Cerebellar cortex (tissue), 1 donor: ENCODE measurements around the gene STAB1.
A peak's percentile ranks its signal among the peaks of the same experiment; 100 is the strongest.

ENCODE experiments used
- DNase-seq: peaks from one replicate; pipeline ENCODE4 v3.0.0-alpha.2; 2015; ENCODE audit warnings: low spot score

Gene STAB1

GRCh38 chr3:52461874-52462273 is 33.3 kb upstream of the STAB1 start:
- DNase-seq, result no peak

GRCh38 chr3:52463416-52463815 is 31.7 kb upstream of the STAB1 start:
- no peak for DNase-seq

GRCh38 chr3:52468336-52468735 is 26.8 kb upstream of the STAB1 start:
- DNase-seq, result peak; percentile 63

GRCh38 chr3:52469001-52469400 is 26.1 kb upstream of the STAB1 start:
- peak; percentile 98 for DNase-seq

GRCh38 chr3:52470920-52471319 is 24.2 kb upstream of the STAB1 start:
- DNase-seq, result no peak

GRCh38 chr3:52471371-52472238 is 23.5 kb upstream of the STAB1 start:
- DNase-seq, result peak; percentile 76

- DNase-seq, result no peak
Observed at GRCh38 chr3:52472239-52473000, 22.7 kb upstream of the STAB1 start.

GRCh38 chr3:52473026-52473425 is 22.1 kb upstream of the STAB1 start:
- no peak for DNase-seq

GRCh38 chr3:52477076-52477795 is 17.9 kb upstream of the STAB1 start:
- no peak for DNase-seq

GRCh38 chr3:52477796-52478095 is 17.4 kb upstream of the STAB1 start:
- no peak for DNase-seq

- no peak for DNase-seq
Observed at GRCh38 chr3:52479037-52479876, 15.9 kb upstream of the STAB1 start.

- DNase-seq, result no peak
Observed at GRCh38 chr3:52479877-52480575, 15.1 kb upstream of the STAB1 start.

- DNase-seq, result peak; percentile 48
Observed at GRCh38 chr3:52480768-52481715, 14.1 kb upstream of the STAB1 start.

- no peak for DNase-seq
Observed at GRCh38 chr3:52481819-52482521, 13.2 kb upstream of the STAB1 start.

GRCh38 chr3:52483081-52483480 is 12.1 kb upstream of the STAB1 start:
- no peak for DNase-seq

- no peak for DNase-seq
Observed at GRCh38 chr3:52483577-52484381, 11.4 kb upstream of the STAB1 start.

GRCh38 chr3:52484680-52485461 is 10.3 kb upstream of the STAB1 start:
- no peak for DNase-seq
